ENCODE measurements around the gene SPTBN5.

The SPTBN5 gene

DNA sequence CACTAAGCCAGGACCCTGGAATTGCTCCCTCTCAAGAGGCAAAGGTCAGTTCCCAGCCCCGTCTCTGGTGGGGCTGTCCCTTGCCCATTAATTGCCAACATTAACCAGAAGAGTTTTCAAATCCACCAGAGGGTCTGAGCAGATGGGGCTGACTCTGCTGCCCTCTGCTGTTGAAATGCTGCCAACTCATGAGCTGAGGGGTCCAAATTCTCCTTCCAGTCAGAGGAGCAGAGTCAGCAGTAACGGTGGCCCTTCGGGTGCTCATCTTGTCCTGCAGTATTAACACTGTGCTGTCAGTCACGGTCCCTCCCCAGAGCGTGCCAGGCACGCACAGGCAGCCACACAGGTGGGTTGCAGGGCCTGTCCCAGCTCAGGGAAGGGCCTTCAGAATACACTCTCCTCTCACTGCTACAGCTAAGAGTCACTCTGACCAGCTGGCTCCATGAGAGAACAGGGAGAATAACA is 10.7 kb upstream of the SPTBN5 start:
- FAIRE-seq = no peak
- DNase-seq (ENCODE audit: low spot score) = peak; percentile 39

DNA sequence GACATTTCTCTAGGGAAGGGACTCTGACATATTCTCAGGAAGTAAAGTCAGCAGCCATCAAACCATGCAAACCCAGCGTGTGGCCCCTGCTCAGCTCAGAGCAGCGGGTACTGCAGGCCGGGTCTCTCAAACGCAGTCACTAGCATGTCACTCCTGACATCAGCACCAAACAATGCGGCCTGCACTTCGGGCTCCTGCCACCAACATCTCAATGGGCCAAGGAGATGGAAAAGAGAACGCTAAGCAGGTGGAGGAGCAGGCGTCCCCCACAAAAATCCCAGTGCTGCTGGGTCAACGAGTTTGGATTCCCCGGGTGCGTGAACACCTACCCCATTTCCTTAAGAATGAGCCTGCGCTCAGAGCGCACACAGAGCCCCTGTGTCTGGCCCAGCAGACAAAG is 9.9 kb upstream of the SPTBN5 start:
- FAIRE-seq (no peak), DNase-seq (ENCODE audit: low spot score) (no peak)

DNA sequence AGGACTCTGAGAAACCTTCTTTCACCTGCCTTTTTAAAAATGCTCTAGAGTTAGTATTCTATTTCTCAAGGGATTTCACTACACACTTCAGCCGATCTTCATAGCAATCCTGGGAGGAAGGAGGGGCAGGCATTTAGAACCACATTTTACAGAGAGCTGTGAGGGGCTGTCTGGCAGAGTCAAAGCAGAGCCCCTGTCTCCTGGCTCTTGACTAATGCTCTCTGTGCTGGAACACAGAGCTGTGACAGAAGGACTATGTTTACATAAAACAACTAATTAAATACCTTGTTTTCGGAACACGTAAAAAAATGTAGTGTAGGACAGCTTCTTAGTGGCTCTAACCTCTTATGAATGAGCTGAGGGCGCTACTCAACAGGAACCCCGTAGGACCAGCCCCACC is 7.6 kb upstream of the SPTBN5 start:
- FAIRE-seq (no peak), DNase-seq (ENCODE audit: low spot score) (no peak)

DNA sequence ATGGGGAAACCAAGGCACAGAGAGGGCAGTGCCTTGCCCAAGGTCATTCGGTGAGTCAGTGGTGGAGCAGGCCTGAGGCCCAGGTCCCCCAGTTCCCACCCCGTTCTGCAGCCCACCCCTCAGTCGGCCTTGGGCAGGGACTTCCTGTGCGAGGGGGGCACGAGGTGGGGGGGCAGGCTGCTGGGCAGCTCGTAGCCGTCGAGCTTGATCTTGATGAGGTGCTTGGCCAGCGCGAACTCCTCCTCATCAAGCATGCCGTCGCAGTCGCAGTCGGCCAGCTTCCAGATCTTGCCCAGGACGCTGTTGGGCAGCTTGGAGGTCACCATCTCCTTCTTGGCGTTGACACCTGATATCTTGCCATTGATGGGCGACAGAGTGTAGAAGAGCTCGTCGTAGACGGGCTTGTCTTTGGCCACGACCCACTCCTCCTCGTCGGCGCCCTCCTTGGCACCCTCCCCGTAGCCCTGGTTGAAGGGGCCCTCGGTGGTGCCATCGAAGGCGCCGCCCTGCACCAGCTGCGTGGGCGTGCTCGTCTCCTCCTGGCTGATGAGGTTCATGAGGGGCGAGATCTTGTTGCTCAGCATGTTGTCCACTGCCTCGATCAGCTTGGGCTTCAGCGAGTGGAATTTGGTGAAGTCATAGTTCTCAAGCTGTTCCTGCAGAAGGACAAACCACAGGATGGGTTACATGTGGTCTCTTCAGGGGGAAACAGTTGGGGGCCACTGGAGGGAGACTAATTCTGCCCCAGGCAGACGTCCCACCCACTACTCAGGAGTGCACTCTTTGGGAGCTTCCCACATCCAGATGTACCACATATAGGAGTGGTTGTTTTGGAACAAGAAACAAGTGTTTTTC is 6.9 kb upstream of the SPTBN5 start:
- DNase-seq (ENCODE audit: low spot score) (no peak), FAIRE-seq (no peak)

DNA sequence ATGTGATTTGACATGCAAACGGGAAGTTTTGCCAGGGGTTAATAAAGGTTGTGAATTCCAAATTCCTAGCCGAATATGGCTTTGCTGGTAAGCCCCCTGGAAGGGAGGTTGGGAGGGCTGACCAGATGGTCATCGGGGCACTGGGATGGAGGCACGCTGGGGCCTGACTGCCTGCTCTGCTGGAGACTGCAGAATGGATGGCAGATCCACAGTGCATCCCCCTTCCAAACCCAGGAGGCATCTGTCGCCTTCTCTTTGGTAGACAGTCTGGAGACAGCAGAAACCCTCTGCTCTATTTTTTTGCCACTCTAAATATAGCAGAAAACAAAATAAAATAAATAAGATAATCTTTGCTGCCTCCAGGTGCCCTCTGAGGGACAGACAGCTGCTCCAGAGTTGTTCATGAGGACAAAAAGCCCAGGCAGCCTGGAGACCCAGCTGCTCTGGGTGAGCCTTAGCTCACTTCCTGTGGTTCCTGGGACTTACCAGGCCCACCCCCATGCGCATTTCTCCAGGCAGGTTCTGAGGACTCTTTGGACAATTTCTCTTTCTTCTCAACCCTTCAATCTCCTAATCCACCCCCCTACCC is 6.1 kb upstream of the SPTBN5 start:
- DNase-seq (ENCODE audit: low spot score) = no peak
- no peak for FAIRE-seq

DNA sequence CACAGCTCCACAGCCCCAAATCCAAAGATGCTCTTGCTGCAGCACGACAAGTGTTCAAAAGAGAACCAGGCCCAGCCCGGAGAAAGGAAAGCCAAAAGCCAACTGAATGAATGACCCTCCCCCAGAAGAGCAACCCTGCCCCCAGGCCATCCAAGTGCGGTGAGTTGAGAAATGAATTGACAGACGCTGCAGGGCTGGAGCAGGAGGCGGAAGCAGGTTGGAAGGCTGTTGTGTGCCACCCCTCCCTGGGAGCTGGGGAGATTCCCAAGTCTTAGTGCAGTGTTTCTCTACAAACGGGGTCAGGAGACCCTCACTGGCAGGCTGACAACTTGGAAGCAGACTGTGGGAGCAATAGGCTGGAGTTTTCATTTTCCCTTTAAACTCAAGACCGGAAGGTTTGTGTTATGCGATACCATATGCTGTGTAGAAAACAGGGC is 3.5 kb upstream of the SPTBN5 start:
- FAIRE-seq (no peak), DNase-seq (ENCODE audit: low spot score) (no peak)

DNA sequence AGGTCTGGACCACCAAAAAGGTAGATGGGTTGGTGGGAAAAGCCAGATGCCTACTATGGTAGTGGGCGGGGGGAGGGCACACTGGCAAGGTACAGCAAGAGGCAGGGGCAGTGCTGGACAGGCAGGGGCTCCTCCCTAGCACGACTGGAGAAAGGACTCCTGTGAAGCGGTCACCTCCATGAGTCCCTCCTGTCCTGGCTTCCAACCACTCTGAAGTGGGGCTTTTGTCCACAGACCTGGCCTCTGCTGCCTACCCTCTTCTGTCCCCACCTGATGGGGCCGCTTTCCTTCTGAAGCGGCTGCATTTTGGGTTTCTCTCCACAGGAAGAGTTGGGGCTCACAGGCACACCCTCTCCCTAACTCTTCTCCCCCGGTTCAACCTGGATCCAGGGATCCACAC is 2.7 kb upstream of the SPTBN5 start:
- DNase-seq (ENCODE audit: low spot score) (no peak), FAIRE-seq (no peak)

DNA sequence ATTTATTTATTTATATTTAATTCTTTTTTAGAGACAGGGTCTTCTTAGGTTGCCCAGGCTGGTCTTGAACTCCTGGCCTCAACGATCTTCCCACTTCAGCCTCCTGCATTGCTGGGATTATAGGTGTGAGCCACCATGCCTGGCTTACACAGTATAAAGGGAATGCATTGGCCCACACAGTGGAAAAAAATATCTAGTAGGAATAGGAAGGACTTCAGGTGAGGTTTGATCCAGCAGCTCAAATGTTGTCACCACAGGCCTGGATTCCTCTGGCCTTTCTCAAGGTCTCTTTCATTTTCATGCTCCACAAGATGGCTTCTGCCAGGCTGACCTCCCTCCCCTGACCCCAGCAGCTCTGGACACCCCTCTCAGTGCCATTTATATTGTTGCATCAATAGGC is 2.1 kb upstream of the SPTBN5 start:
- DNase-seq (ENCODE audit: low spot score) (no peak), FAIRE-seq (no peak)

DNA sequence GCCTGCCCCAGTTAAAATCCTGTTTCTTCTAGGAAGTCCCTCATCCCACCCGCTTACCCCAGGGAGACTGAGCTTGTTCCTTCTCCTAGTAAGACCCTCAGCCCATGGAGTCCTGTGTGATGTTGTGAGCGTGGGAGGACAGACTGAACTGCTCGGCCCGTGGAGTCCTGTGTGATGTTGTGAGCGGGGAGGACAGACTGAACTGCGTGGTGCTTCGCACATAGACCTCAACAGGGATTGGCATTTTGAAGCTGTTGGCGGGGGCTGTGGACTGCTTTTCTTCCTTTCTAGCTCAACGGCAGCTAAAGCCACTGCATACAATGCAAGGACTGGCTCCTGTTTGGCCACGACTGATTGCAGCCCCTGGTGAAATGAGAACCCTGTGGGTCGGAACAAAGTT is 1.6 kb upstream of the SPTBN5 start:
- FAIRE-seq = no peak
- DNase-seq (ENCODE audit: low spot score) = no peak

DNA sequence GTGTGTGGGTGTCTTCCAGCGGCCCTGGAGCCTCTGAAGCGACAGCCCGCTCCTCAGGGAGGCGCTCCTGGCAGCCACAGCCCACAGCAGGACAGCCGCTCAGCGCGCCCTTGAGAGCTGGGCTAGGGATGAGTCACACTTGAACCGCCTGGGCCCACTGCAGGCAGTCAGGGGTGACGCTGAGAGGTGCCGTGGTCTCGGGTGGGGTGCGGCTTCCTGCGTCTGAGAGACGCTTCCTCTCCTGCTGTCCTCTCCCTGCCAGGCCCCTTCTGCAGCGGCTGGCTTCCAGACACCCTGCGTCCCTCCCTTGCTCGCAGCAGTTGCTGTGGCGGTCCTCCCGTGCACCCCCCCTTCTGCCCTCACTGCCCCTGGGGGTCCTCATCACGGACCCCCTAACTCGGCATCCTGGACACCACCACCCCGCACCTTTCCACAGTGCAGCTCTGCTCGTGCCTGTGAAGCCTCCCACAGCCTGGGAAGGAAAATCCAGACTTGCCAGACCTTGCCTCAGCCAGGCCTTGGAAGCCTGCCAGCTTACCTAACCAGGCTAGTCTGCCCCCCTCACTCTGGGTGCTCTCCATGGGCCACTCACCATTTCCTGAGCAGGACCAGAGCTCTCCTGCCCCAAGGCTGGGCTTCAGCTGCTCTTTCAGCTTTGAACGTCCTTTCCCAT is 1.1 kb upstream of the SPTBN5 start:
- DNase-seq (ENCODE audit: low spot score) = peak; percentile 88
- FAIRE-seq = peak; percentile 79

DNA sequence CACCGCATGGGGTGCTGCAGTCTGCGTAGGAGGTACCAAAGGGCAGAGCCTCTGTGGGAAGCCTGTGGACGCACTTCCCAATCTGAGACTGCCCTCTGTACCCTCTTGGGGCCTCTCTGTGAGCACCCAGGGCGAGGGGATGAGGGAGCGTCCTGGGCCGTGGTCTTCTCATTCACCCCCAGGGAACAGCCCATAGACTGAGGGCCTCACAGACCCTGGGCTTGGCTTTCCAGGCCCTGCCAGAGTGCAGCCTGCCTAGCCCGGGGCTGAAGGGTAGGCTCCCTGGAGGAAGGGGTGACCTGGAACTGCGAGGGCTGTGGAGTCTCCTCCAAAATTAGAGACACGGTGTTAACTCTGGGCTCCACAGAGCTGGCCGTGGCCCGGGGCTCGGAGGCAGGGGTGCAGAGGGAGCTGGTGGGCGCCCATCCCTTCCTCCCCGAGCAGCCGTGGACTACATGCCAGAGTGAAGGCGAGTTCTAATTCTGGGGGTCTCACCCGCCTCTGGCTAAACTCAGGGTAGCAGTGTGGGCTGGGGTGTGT is 468 bp upstream of the SPTBN5 start:
- DNase-seq (ENCODE audit: low spot score) (no peak), FAIRE-seq (no peak)

DNA sequence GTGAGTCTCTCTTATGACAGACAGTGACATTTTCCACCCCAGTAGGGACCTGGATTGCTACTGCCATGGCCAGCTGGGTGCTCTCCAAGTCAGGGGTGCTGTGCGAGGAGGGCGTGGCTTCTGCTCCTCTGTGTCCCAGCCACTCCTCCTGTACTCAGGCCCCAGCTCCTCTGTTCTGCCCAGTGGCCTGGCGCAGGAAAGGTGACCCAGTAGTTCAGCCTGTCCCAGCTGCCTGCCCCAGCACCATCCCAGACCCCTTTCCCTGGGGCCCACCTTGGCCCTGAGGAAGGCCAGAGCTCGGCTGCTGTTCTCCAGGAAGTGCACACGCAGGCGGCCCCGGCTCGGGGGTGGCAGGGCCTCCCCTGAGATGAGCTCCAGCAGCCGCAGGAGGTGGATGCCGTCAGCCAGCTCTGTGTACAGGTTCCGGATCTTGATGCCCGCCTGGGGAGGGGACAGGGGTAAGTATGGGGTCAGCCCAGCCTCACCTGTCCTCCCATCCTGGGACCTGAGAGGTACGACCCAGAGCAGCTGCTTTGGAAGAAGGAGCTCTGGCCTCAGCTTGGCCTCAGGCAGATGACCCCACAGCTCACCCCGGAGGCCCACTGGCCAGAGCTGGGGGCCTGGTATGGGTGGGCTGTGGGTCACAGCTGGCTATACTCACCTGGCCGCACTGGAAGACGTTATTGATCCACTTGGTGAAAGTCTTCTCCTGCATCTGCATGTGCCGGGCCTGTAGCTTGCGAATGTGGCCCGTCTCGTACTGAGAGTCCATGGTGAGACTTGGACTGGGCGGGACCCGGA is 1.0 kb downstream of the SPTBN5 start:
- DNase-seq (ENCODE audit: low spot score) (no peak), FAIRE-seq (no peak)

DNA sequence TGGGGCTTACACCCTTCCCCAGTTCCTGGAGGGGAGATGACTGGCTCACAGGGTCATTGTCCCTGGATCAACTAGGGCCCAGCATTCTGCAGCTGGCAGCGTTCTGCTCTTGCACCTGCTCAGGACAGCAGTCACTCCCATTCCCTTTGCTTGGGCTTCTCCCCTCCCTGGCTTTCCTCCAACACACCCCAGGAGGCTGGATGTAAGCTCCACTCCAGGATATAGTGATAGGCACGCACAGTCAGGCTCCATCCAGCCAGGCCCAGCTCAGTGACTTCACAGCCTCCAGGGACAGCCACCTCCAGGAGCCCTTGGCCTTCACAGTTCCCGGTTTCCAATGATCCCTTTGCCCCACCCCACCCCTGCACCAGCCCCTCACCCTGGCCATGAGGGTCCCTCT is 1.9 kb downstream of the SPTBN5 start:
- no peak for DNase-seq (ENCODE audit: low spot score)
- FAIRE-seq = no peak

DNA sequence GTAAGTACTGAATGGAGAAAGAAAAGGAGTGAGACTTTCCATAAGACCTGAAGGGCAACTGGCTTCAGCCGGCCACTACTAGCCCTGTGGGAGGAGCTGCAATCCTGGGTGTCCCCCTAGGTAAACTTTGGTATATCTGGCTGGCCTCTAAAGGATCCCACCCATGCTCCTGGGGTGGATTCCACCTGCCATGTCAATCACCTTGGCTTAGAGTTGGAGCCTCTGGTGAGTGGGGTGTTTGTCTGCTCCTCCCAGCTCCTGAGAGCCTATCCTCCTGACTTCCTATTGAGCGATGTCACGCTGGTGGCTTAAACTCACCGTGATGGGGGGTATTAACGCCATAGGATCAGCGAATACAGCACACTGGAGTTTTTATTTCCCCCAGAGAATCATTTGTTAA is 2.6 kb downstream of the SPTBN5 start:
- FAIRE-seq (no peak), DNase-seq (ENCODE audit: low spot score) (no peak)

DNA sequence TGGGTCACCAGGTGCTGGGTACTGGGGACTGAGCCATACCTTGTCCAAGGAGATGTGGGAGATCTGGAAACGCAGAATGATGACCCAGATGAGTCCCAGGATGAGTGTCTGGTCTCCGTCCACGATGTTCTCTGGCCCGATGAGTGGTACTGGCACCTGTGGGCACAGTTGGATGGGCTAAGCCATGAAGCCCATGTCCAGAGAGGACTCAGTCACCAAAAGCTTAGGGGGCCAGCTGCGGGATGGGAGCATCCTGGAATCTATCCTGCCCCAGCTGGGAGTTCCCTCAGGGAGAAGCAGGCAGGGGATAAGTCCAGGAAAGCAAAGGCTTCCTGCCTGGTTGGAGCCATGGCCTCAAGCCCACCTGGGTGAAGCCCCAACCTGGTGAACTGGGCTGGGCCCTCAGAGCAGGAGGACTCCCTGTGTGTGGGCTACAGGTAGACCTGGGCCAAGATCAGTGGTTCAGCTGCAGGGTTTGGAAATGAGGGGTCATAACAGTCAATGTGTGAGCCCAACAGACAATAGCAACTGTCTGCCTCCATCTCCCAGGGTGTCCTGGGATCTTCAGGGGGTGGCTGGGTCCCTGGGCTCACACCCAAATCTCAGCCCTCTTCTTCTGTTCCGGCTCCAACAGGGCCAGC is 3.7 kb downstream of the SPTBN5 start:
- no peak for FAIRE-seq
- DNase-seq (ENCODE audit: low spot score) = no peak

DNA sequence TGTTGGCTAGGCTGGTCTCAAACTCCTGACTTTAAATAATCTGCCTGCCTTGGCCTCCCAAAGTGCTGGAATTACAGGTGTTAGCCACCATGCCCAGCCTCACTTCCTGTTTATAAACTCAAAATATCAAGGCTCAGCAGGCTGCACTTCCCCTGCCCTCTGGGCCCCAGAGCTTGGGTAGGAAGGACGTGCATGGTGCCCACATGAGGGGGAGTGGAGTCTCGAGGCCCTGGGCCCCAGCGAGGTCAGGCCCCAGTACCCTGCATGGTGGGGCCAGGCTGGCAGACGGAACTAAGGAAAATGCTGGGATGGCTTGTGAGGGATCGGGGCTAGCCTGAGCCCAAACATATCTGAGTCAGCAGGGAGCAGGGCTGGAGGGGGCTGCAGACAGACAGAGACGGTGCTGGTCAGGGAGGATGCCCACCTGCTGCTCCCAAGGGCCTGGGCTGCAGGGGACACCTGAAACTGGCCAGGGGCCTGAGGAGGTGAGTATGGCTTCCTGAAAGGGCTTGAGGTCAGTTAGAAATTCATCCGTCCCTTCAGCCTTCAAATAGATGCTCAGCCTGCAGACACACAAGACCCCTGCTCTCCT is 5.1 kb downstream of the SPTBN5 start:
- FAIRE-seq = no peak
- DNase-seq (ENCODE audit: low spot score) = no peak

DNA sequence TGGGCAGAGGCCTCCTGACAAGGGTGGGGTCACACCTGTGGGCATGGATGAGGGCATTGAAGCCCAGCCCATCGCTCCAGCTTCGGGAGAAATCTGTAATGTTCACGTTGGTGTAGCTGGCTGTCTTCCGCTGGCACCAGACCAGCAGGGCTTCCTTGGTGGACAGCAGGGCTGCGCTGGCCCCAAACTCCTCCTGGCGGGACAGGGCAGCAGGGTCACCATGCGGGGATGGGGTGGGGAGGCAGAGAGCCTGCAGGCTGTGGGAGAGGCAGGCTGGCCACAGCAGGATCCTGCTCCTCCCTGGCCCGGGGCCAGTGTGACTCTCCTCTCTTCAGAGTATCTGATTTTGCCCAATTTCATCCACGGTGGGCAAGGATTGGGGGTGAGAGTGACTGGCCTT is 6.0 kb downstream of the SPTBN5 start:
- DNase-seq (ENCODE audit: low spot score) = no peak
- no peak for FAIRE-seq

DNA sequence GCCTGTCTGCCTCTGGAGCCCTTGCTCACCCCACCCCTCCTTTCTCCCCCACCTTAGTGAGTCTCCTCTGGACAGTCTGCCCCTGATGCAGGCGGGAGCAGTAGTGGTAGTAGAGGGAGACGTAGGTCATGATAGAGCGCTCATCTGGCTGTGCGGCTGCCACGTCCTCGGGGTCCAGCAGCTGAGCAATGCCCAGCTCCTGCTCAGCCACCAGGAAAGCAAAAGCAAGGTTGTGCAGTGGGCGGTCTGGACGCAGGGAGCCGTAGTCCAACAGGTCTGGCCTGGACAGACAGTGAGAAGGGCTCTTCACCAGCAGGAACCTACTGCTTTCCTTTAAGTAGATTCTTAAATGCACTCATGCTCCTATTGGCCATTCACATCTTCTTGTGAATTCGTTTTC is 6.7 kb downstream of the SPTBN5 start:
- DNase-seq (ENCODE audit: low spot score) (no peak), FAIRE-seq (no peak)

DNA sequence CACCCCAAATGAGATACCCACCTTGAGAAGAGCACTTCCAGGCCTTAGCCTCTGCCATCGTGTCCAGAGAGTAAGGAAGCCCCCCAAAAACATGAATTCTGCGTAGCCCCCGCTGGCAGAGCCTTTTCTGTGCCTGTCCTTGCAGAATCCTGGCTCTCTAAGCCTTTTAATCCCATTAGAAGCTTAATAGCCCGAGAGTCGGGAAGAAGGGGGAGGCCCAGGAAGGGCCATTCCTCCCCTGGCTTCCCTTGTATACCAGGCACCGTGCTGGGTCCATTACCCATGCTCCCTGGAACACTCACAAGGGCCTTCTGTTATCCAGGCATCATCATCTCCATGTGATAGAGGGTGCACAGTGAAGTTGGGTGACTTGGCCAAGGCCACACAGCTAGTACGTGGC is 7.1 kb downstream of the SPTBN5 start:
- FAIRE-seq (no peak), DNase-seq (ENCODE audit: low spot score) (no peak)

DNA sequence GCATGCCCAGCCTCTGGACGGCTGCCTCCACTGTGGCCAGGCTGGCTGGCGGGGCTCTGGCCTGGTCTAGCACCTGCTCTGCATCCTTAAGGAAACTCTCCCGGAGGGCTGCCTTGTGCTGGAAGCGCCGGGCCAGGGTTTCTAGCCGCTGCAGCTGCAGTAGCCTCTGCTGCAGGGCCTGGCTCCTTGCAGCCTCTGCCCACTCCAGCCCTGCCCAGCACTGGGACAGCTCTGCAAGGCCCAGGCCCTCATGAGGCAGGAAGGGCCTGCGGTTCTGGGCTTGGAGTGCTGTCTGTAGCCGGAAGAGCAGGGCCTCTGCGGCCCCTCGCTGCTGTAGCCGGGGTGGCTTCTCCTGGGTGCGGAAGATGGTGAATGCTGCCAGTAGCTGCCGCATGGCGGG is 8.0 kb downstream of the SPTBN5 start:
- DNase-seq (ENCODE audit: low spot score) = no peak
- FAIRE-seq = no peak

DNA sequence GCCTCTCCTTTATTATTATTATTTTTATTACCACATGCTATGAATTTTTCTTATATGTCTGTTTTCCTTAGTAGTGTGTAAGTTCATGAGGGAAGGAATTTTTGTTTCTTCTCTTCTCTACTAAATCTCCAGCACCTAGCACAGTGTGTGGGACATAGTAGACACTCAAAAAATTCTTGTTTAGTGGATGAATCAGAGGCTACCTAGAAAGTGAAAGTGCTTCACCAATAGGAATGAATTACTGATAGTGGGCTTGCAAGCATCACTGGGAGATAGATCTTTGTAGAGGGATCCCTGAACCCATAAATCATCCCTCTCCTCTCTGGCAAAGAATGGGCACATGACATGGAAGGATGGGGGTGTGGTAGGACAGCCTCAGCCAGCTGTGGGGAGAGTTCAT is 8.5 kb downstream of the SPTBN5 start:
- DNase-seq (ENCODE audit: low spot score) (no peak), FAIRE-seq (no peak)

Measured in RCC 7860 (cell line).